AG08395 (cell line): ENCODE measurements around the gene ATP8B1.

Experiments used
- DNase-seq: peaks from one replicate; pipeline ENCODE4 v3.0.0; 2012; ENCODE audit warnings: mixed read lengths, low spot score

The ATP8B1 gene

GRCh38 chr18:57792631-57793301, 10.3 kb downstream of the ATP8B1 start:
- no peak for DNase-seq

GRCh38 chr18:57791911-57792310, 11.2 kb downstream of the ATP8B1 start:
- DNase-seq = no peak

GRCh38 chr18:57791192-57791591, 11.9 kb downstream of the ATP8B1 start:
- no peak for DNase-seq

GRCh38 chr18:57790316-57790715, 12.8 kb downstream of the ATP8B1 start:
- DNase-seq = no peak

GRCh38 chr18:57789759-57790158, 13.4 kb downstream of the ATP8B1 start:
- DNase-seq = no peak

GRCh38 chr18:57789090-57789489, 14.0 kb downstream of the ATP8B1 start:
- peak; percentile 43 for DNase-seq

GRCh38 chr18:57787068-57787685, 15.9 kb downstream of the ATP8B1 start:
- DNase-seq = no peak

GRCh38 chr18:57785751-57786437, 17.2 kb downstream of the ATP8B1 start:
- DNase-seq = no peak

GRCh38 chr18:57784801-57785114, 18.4 kb downstream of the ATP8B1 start:
- no peak for DNase-seq

- no peak for DNase-seq
Observed at GRCh38 chr18:57784034-57784800, 18.9 kb downstream of the ATP8B1 start.

- no peak for DNase-seq
Observed at GRCh38 chr18:57782049-57782448, 21.1 kb downstream of the ATP8B1 start.

GRCh38 chr18:57780706-57781347, 22.3 kb downstream of the ATP8B1 start:
- peak; percentile 64 for DNase-seq

GRCh38 chr18:57780318-57780705, 22.8 kb downstream of the ATP8B1 start:
- no peak for DNase-seq

- no peak for DNase-seq
Observed at GRCh38 chr18:57776767-57777166, 26.3 kb downstream of the ATP8B1 start.

GRCh38 chr18:57776354-57776753, 26.8 kb downstream of the ATP8B1 start:
- no peak for DNase-seq

- DNase-seq = no peak
Observed at GRCh38 chr18:57775937-57776336, 27.2 kb downstream of the ATP8B1 start.

GRCh38 chr18:57772387-57772799, 30.7 kb downstream of the ATP8B1 start:
- DNase-seq = no peak

GRCh38 chr18:57771626-57772025, 31.5 kb downstream of the ATP8B1 start:
- DNase-seq = no peak

GRCh38 chr18:57771193-57771592, 31.9 kb downstream of the ATP8B1 start:
- no peak for DNase-seq

GRCh38 chr18:57768537-57769326, 34.4 kb downstream of the ATP8B1 start:
- DNase-seq = peak; percentile 64

GRCh38 chr18:57767259-57768050, 35.7 kb downstream of the ATP8B1 start:
- no peak for DNase-seq
